K562 (cell line): Measurements from ENCODE around the gene PARD3. TPM values are rescaled to one million over a fixed set of nuclear protein-coding genes. Genes with fewer than 3 reads are reported as not detected.

Experiments used
- ASH1L ChIP-seq: fragments of 450-650 bp; IDR thresholded peaks from 2 replicates; pipeline ENCODE4 v1.6.1; 2018; ENCODE audit warnings: borderline replicate concordance, mild to moderate bottlenecking, low read depth; ENCODE audit not compliant: partially characterized antibody
- ATF7 ChIP-seq: fragments of 450-650 bp; IDR thresholded peaks from 2 replicates; pipeline ENCODE4 v1.7.1; 2014; ENCODE audit warnings: mild to moderate bottlenecking, moderate library complexity
- FOSL1 ChIP-seq: fragments of 200-800 bp; sonication (Bioruptor generic); conservative IDR thresholded peaks from 2 replicates; pipeline ENCODE4 v1.6.1; 2016; ENCODE audit warnings: missing genetic modification characterization, missing compliant biosample characterization
- IRF2 ChIP-seq: sonication (generic); formaldehyde crosslinking; IDR thresholded peaks from 2 replicates; pipeline ENCODE4 v1.8.1; 2022; ENCODE audit warnings: mild to moderate bottlenecking, missing genetic modification reagents
- LEF1 ChIP-seq: fragments of 450-650 bp; IDR thresholded peaks from 2 replicates; pipeline ENCODE4 v1.6.1; 2016; ENCODE audit warnings: mild to moderate bottlenecking
- MLLT1 ChIP-seq, 2 experiments: fragments of 450-650 bp; IDR thresholded peaks; 2 replicates each; pipeline ENCODE4 v1.6.1; 2016
- NR2C1 ChIP-seq, 2 experiments: fragments of 450-650 bp; IDR thresholded peaks; 2 replicates each; pipeline ENCODE4 v1.6.1; 2017; ENCODE audit warnings: mild to moderate bottlenecking in 2 of 2, antibody characterized with exemption in 1 of 2, inconsistent platforms in 1 of 2, missing compliant biosample characterization in 1 of 2, missing genetic modification characterization in 1 of 2
- NRF1 ChIP-seq, 2 experiments: fragments of 450-650 bp; IDR thresholded peaks in 1 of 2; conservative IDR thresholded peaks in 1 of 2; 2 replicates each; pipeline ENCODE4 v1.6.1; 2014; ENCODE audit warnings: mild to moderate bottlenecking in 2 of 2
- PHB2 ChIP-seq: fragments of 450-650 bp; IDR thresholded peaks from 2 replicates; pipeline ENCODE4 v1.6.1; 2017; ENCODE audit warnings: low read depth
- RAD21 ChIP-seq, 2 experiments: fragments of 250-450 bp in 1 of 2; fragments of 450-650 bp in 1 of 2; sonication (Bioruptor Pico) in 1 of 2; formaldehyde crosslinking in 1 of 2; IDR thresholded peaks in 1 of 2; conservative IDR thresholded peaks in 1 of 2; 2 replicates each; pipeline versions ENCODE4 v1.4.0 to v1.8.0; 2020 to 2022; ENCODE audit warnings: mild to moderate bottlenecking in 2 of 2, moderate library complexity in 1 of 2
- RBM25 ChIP-seq: fragments of 200-400 bp; formaldehyde crosslinking; IDR thresholded peaks from 2 replicates; pipeline ENCODE4 v1.6.1; 2018; ENCODE audit warnings: low read length, low read depth, moderate library complexity; ENCODE audit not compliant: severe bottlenecking
- SIX5 ChIP-seq, 2 experiments: IDR thresholded peaks; 2 replicates each; pipeline ENCODE4 v1.6.1; 2011; ENCODE audit warnings: low read length in 2 of 2, borderline replicate concordance in 1 of 2, low read depth in 1 of 2, mild to moderate bottlenecking in 1 of 2, moderate library complexity in 1 of 2; ENCODE audit not compliant: insufficient read depth in 1 of 2
- TAF1 ChIP-seq: IDR thresholded peaks from 2 replicates; pipeline ENCODE4 v1.6.1; 2011; ENCODE audit warnings: mild to moderate bottlenecking, low read length, moderate library complexity; ENCODE audit not compliant: insufficient read depth, control insufficient read depth, severe bottlenecking; ENCODE audit errors: extremely low read depth
- TARDBP ChIP-seq: fragments of 450-650 bp; IDR thresholded peaks from 2 replicates; pipeline ENCODE4 v1.6.1; 2016
- ZNF277 ChIP-seq: fragments of 250-450 bp; sonication (Bioruptor Pico); IDR thresholded peaks from 2 replicates; pipeline ENCODE4 v1.8.0; 2022; ENCODE audit warnings: inconsistent platforms, mild to moderate bottlenecking, moderate library complexity, borderline replicate concordance
- ZNF75A ChIP-seq: fragments of 450-650 bp; formaldehyde crosslinking; IDR thresholded peaks from 2 replicates; pipeline ENCODE4 v1.4.0; 2020; ENCODE audit warnings: mild to moderate bottlenecking
- ZNF764 ChIP-seq: fragments of 250-450 bp; sonication (Bioruptor Pico); IDR thresholded peaks from 2 replicates; pipeline ENCODE4 v1.4.0; 2020; ENCODE audit warnings: low read depth, mild to moderate bottlenecking, moderate library complexity
- polyA plus RNA-seq, 8 experiments: library from polyadenylated mRNA; depleted of rRNA in 4 of 8; stranded (reverse) in 5 of 8; unstranded in 3 of 8; fragments of >200 nt; fragmentation: Nextera tagmentation in 2 of 8; fragmentation: Illumina TruSeq in 1 of 8; extraction: Ambion mirVana in 2 of 8; extraction: Trizol in 1 of 8; gene quantifications; 2 replicates each; pipeline versions ENCODE4 v1.2.1 to v1.2.3, GENCODE V29; 2011 to 2014; ENCODE audit warnings: inconsistent platforms in 1 of 8, missing spikeins in 1 of 8
- total RNA-seq, 7 experiments: library from RNA; depleted of rRNA in 6 of 7; stranded (reverse); fragments of >200 nt in 6 of 7; fragmentation: Illumina TruSeq in 2 of 7; extraction: Trizol in 2 of 7; gene quantifications; 2 replicates each; pipeline versions ENCODE4 v1.2.1 to v1.2.3, GENCODE V29; 2011 to 2021; ENCODE audit warnings: low replicate concordance in 1 of 7
- TF ChIP-seq, protein P1 (sequence below): fragments of 250-450 bp; sonication (Bioruptor Pico); IDR thresholded peaks from 2 replicates; pipeline ENCODE4 v1.8.0; 2021; ENCODE audit warnings: mild to moderate bottlenecking, moderate library complexity

Gene PARD3
- total and polyA plus RNA-seq, 9 of the 15 experiments (the other 6 are each of a cell fraction or from before 2014, with no cell fraction given): 2.7 to 11.7 (median 7.7) TPM

DNA sequence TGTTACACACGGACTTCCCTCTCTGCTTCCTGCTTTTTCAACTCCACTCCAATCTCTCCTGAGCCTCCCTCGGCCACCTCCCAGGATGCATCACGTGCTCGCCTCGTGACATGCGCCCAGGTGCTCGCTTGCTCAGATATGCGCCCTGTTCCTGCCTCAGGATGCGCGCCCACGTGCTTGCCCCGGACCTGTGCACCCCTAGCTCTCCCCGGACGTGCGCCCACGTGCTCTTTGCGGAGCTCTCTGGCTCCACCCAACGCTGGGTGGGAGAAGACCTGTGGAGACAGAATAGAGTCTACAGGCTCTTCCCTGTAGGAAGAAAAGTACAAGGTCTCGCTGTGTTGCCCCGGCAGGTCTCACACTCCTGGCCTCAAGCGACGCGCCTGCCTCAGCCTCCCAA, 23.1 kb downstream of the PARD3 start (continued):
- TF ChIP-seq MLLT1 (IDR thresholded peaks at IDR 0.05): no peak
- no peak for TF ChIP-seq FOSL1 (tag)
- no peak for TF ChIP-seq ASH1L
- no peak for TF ChIP-seq ATF7
- TF ChIP-seq RBM25: no peak
- TF ChIP-seq ZNF764 (CRISPR knock-in tag): no peak
- TF ChIP-seq PHB2: no peak
- no peak for TF ChIP-seq SIX5 (IDR thresholded peaks at IDR 0.05; ENCODE audit: borderline replicate concordance in 1 of 2, insufficient read depth in 1 of 2, low read depth in 1 of 2, low read length in 2 of 2)
- TF ChIP-seq LEF1: no peak
- TF ChIP-seq TARDBP: no peak
- TF ChIP-seq, protein P1, sequence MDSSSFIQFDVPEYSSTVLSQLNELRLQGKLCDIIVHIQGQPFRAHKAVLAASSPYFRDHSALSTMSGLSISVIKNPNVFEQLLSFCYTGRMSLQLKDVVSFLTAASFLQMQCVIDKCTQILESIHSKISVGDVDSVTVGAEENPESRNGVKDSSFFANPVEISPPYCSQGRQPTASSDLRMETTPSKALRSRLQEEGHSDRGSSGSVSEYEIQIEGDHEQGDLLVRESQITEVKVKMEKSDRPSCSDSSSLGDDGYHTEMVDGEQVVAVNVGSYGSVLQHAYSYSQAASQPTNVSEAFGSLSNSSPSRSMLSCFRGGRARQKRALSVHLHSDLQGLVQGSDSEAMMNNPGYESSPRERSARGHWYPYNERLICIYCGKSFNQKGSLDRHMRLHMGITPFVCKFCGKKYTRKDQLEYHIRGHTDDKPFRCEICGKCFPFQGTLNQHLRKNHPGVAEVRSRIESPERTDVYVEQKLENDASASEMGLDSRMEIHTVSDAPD (CRISPR knock-in tag): no peak
- TF ChIP-seq TAF1: no peak
- peak in 1 of 2 experiments; percentile 29; a peak in 1 of 4 replicates for TF ChIP-seq NRF1 (conservative IDR thresholded peaks at IDR 0.05 in 1 of 2, IDR thresholded peaks at IDR 0.05 in 1 of 2)
- TF ChIP-seq IRF2 (CRISPR knock-in tag): no peak
- TF ChIP-seq RAD21 (CRISPR knock-in tag; conservative IDR thresholded peaks at IDR 0.05 in 1 of 2, IDR thresholded peaks at IDR 0.05 in 1 of 2): peak; percentile 37 to 50
- TF ChIP-seq ZNF75A (CRISPR knock-in tag): no peak
- no peak for TF ChIP-seq ZNF277
- TF ChIP-seq NR2C1 (IDR thresholded peaks at IDR 0.05): no peak
- TF ChIP-seq NR2C1 (tag; IDR thresholded peaks at IDR 0.05): no peak
